ENCODE results near the gene GRB14. TPM values are rescaled to one million over a fixed set of nuclear protein-coding genes. Genes with fewer than 3 reads are reported as not detected.

GRB14 gene
- total and polyA plus RNA-seq, 2 of the 13 experiments (the other 11 are each of a cell fraction or from before 2014, with no cell fraction given) = 4.6 to 5.8 TPM

- TF ChIP-seq NCOR1 (IDR thresholded peaks at IDR 0.05; ENCODE audit: borderline replicate concordance, low read length) (peak; percentile 17; the same call in 1 of the 2 replicates), AFF4 (CRISPR knock-in tag; IDR thresholded peaks at IDR 0.05) (no peak), ZNF253 (CRISPR knock-in tag; IDR thresholded peaks at IDR 0.05; ENCODE audit: borderline replicate concordance) (no peak), HMG20A (CRISPR knock-in tag; IDR thresholded peaks at IDR 0.05; ENCODE audit: borderline replicate concordance) (peak; percentile 72), ZNF24 (IDR thresholded peaks at IDR 0.05) (no peak), GATAD2A (CRISPR knock-in tag; IDR thresholded peaks at IDR 0.05) (peak; percentile 48; the same call in 1 of the 2 replicates), ARID5B (CRISPR knock-in tag; IDR thresholded peaks at IDR 0.05) (peak; percentile 71)
These were observed 143.1 kb downstream of the GRB14 start (continued) for GRCh38 chr2:164478205-164478604.
